DMS 273 (cell line): ENCODE results near the gene FHIT.
"Not testable (repeated sequence)": the region's sequence is repeated elsewhere in the genome, so short reads cannot be mapped to it uniquely, and the experiment has no call there.

Experiments
- DNase-seq: peaks from one replicate; lab custom pipeline; 2025; ENCODE audit not compliant: unreplicated experiment; lab: John Stamatoyannopoulos, UW

Gene FHIT

DNA sequence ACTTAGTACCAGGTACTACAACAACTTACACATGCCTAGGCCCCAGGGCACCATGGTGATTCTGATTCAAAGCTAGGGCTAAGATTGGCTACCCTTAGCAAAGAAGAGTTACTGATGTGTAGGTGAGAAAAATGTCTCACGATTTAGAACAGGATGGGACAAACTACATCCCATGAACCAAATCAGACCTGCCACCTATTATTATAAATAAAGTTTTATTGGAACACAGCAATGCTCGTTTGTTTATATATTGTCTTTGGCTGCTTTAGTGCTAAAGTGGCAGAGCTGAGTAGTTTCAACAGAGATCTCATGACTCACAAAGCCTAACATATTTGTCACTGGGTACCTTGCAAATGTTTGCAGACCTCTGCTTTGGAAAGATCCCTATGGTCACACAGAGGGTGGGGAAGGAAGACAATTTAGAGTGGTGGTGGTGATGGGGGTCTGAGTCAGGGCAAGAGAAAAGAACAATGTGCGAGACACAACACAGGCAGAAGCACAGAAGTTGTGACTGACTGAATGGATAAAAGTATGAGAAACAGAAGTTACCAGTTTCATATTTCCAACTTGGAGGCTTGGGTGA lies 1430.8 kb downstream of the FHIT start:
- no peak for DNase-seq

DNA sequence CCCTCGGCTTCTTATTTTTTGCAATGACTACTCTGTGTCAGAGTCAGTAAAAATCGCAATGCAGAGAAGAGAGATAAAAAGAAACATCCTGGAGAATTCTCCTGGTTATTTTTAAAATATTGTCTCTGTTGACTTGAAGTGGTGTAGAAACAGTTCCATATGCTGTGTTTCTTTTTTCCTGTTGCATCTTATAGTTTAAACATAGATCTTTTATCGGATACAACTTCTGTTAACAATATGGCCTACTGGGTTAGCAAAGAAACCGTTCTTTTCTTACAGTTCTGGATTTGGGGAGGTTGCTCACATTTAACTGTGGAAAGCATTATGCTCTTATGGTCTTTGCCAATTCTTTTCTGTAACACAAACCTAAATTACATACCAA lies 1432.3 kb downstream of the FHIT start:
- no peak for DNase-seq

DNA sequence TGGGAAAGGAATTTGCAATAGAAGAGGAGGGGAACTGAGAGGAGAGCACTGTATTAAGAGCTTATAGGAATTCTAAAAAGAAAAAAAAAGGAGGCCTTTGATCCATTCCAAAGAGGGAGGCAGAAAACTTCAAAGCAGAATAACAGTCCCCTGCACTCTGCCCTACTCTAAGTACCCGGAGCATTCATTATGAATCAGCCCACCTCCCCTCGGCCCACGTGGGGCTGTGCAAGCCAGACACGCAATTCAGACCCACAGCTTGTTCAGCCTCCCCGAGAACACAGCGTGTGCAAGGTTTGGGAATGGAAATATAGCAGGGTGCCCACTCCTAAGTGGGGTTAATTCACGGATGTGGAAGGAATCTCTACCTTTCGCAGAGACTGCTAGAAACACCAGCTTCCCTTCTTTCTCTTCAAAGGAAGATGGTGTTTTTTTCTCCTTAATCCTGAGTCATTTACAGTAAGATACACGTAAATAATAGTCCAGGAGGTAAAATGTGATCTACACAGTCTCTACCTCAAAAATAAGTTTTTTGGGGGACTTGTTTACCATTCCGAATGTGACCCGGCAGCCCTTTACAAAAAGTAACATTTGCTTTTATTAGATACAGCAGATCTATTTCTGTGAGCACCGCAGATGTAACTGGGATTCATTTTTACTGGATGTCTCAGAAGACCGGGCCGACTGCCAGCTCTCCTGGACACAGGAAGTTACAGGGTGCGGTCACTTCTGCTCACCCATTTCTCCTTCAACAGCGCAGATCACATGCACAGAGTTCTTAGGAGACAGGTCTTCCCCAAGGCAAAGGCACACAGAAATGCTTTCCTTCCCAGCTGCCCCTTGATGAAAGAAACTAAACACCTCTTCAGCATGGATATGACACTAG lies 1433.0 kb downstream of the FHIT start:
- DNase-seq: peak; percentile 52

DNA sequence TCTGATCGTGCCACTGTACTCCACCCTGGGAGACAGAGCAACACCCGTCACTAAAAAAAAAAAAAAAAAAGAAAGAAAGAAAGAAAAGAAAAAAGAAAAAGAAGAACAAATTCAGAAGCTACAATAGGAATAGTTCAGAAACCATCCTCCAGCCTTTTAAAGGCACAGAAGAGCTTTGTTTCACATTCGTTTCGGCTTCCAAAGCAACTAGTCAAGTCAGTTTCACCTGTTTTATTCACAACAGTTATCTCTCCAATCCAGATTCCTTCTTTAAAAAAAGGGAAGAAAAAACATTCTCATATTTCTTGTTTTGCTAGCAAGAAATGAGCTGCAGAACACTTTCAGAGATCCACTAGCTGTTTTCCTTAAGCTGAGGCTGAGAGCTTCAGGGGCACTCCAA lies 1433.7 kb downstream of the FHIT start:
- DNase-seq: peak; percentile 37

DNA sequence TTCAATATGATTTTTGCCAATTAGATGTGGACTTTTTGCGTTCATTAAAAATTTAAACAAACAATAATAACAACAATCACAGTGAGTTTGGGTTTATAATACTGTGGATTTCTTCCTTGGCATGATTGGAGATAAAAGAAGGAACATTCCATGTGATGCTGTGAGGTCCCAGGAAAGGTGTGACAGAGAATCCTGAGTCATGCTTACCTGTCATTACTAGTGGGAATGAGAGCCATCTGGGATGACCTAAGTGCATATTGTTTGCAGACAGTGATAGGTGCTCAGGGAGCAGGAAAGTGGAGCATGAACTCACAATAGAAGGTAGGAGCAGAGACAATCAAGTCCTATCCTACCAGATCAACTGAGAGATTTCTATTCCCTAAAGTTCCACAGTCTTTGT lies 1434.9 kb downstream of the FHIT start:
- peak; percentile 29 for DNase-seq

DNA sequence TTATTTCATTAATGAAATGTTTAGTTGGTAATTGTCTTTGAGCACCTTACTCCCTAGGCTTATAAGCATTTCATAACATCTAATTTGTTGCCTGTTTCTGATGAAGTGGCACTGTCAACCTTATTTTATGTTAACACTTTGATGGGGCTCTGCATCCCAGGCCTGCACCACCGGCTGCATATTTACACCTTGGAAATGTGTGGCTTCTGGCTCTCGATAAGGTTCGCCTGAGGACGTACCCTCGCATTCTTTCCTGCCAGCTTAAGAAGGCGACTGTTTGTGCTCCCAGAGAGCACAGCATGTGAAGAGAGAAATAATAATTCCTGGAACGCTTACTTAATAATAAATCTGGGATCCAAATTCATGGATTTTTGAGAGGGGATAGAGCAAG lies 1438.1 kb downstream of the FHIT start:
- DNase-seq: peak; percentile 12

DNA sequence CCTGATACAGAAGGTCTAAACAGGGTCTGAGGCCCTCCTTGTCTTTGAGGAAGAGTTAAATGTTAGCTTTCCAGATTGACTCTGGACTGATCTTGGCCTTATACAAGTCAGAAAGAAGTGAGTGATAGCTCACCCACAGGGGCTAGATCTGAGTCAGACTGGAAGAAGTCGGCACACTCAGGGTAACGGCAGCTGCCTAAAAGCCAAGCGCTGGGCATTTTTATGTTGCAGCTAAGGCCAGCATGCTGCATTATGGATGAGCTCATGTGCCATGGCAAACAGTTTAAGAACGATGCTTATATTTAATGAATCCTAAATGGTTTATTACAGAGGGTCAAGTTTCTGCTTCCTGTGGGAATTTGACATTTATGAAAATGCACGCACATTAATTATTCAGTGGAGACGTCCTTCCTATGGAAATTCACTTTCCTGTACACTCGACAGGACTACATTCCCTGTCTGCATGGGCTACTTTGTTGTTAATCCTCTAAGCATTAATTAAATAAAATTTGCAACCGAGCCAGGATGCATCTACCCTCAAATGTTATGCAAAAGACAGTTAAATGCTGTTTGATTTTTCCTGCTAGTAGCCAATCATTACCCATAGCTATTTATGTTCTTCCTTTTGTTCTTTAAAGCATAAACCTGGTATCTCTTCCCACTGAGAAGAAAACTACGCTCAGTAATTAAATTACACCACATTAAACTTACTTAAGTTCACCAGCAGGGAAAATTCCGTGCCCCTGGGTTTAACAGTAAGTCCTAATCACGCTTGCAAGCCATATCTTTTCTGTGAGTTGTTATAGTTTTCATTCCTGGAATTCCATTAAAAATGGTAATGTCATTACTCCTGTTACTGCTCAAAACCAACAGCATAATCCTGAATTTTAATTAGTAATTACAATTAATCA lies 1438.8 kb downstream of the FHIT start:
- peak; percentile 32 for DNase-seq

DNA sequence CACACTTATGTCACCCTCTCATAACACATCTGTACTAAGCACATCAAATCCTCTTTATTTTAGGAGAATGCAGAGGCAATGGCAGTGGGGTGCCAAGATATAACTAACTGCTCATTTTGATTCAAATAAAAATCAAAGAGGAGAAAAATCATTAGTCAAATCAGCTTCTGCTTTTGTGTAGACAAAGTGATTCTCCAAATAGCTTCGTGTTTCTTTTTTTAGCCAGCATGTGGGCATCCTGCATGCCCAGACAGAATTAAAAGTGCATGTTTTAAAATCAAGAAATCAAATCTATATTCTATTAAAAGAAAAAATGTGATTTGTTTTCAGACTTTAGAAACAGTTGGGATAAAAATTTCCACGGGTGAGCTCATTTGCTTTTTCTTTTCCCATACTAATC lies 1440.1 kb downstream of the FHIT start:
- DNase-seq: no peak

DNA sequence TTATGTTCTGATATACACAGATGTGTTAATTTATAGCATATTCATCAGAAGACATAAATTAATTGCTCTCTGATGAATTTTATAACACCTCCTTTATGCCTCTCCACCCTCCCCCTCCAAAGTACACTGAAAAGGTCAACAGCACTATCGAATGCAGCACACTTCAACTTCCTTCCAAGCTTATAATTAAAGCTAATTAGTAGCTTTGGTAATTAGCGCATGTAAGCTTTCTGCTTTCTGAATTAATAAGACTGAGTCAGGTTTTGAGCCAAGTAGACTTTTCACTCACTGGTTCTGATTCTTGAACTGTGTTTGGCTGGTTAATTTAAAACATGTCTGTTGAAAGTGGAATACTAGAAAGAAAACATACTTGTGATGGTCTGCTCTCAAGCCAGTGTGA lies 1440.6 kb downstream of the FHIT start:
- no peak for DNase-seq

DNA sequence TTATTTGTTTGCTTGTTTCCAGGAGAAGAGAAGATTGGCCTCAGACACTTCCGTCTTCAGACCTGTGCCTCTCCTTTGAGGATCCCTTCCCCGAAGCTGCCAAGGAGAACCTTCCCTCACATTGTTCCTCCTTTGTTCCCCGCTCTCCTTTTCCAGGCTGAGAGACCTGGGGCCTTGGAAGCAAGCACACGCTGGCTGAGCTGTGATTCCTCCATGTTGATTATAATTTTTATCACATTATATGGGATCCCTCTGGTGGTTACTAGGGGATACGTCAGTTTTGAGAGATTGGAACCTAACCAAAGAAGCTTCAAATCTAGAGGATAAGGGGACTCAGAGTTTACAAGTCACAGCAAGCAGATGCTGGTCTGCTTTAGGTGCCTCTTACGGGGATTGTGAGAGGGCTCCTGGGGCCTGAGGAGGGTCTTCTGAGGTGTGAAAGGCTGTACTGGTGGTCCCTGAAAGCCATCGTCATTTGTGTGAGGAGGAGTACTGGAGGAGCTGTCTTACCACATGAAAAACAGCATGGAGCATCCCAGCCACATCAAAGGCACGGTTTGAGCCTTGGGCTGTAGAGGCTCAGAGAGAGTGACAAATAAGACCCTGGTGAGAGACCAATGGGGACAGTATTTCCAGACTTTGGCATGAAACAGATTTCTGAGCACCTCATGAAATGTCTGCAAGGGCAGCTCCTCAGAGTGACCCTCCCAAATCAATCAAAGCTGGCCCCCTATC lies 1441.4 kb downstream of the FHIT start:
- peak; percentile 74 for DNase-seq

DNA sequence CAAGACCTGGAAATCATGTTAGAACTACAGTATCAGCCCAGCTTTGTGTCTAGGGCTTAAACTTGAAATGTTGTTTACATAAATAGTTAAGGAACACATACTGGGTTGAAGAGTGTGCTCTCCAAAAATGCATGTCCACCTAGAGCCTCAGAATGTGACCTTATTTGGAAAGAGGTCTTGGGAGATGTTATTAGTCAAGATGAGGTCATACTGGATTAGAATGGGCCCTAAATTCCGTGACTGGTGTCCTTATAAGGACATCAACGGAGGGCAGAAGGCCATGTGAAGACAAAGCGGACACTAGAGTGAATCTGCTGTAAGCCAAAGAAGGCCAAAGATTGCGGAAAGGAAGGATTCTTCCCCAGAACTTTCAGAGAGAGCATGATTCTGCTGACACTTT lies 1442.2 kb downstream of the FHIT start:
- DNase-seq: peak; percentile 21

DNA sequence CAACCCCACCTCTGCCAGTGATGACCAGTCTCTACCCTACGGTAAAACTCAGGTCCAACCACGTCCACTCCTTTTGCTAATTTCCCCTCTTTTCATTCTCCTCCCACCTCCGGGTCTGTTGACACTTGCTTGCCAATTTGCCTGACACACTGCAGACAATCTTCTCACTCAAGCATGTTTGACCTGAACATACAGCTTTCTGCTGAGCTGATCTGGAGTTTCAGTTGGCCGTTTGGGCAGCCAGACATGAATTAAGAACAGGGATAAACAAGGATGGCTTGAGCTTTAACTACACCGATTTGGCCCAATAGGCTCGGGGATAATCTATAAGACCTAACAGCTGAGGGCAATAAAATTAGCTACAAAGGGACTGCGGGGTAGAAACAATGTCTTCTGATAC lies 1442.8 kb downstream of the FHIT start:
- no peak for DNase-seq

DNA sequence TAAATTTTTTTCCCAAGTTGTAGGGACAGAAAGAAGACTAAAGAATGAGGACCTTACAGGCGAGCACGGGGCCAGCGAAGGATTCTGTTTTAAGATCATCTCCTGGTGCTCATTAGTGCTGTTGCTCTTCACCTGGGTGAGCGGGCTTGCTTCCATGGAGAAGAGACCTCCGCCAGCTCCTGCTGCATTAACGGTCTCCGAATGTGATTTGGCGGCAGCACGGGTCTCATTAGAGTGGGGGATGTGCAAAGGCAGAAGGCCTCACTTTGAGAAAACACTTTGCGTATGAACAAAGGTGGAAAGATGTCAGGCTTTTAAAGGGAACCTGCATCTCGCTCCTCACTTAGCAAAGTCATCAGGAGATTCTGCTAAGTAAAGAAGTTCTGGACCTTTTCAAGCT lies 1448.0 kb downstream of the FHIT start:
- no peak for DNase-seq

DNA sequence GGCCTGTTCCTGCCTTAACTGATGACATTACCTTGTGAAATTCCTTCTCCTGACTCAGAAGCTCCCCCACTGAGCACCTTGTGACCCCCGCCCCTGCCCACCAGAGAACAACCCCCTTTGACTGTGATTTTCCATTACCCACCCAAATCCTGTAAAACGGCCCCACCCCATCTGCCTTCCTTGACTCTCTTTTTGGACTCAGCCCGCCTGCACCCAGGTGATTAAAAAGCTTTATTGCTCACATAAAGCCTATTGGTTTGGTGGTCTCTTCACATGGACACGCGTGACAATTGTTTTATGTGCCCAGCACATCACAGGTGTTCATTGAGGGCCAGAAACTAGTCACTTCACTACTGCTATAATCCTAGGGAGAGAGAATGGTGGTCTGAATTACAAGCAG lies 1448.8 kb downstream of the FHIT start:
- not testable (repeated sequence) for DNase-seq

DNA sequence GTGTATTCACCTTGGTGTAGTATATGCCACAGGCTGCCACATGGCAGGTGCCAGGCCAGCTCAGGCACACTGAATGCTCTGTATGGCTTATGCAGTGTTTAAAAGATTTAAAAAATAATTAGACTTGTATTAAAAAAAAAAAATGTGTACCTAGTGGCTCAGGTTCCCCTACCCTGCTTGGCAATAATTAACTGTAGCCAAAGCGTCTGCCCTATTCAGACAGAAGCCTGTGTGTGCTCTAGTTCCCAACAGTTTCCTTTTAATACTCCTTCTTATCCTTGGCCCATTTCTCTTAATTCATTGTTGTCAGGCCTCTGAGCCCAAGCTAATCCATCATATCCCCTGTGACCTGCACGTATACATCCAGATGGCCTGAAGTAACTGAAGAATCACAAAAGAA lies 1449.2 kb downstream of the FHIT start:
- DNase-seq: no peak

DNA sequence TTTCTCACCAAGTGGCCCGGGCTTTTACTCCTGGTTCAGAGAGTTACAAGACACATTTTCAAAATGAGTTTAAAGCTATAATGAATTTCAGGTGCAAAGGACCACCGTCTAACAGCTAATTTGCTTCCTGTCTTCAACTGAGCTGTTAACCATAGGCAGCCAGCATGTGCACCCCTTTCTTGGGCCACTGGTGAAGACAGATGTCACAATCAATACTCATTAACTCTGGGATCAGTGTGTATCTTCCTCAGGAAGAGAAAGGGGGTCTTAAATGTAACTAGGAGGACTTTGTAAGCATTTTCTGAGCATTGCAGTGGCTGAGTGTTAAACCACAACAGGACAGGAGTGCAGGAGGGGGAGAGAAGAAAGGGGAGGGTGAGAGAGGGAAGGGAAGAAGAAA lies 1450.8 kb downstream of the FHIT start:
- DNase-seq: no peak

DNA sequence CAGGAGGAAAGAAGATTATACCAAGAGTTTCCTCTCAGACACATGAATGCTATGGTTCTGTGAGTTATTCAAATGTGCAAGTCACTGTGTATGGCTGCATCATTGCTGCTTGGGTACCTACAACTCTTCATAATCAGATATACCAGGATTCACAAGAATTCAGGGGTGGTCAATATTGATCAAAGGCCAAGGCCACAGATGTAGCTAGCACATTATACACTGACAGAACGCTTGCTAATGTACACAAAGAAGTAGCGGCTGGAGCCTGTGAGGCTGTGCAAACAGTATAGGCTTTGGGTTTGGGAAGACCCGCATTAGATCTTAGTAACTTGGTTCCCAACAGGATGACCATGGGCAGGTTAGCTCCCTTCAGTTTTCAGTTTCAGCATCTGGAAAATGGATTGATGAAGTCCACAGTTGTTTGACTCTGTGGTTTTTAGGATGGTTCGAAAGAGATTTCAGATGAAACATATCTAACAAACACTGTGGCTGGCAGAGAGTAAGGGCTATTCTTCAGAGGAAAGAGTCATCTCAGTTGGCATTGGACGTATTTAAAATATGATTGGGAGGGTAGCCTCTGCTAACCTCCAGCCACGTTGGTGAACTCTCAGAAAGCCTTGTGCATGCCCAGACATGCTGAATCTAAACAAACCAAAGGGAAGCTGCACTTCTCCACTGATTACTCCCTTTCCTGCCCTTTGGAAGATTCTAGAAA lies 1452.7 kb downstream of the FHIT start:
- DNase-seq: no peak

DNA sequence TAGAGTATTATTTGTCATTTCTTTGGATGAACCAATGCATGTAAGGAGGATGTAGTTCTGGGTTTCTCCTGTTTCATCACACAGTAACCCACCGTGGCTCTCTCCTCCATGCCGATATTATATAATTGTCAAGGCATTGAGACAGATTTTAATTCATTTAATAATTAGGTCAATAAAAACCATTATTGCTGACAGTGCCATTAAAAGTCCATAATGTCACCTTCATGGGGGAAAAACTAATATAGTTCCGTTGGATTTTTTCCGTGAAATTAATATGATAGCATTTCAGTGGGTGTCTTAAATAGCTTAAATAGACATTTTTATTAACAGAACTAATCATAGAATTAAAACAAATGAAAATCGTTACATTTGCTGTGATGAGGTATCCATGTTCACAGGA lies 1453.7 kb downstream of the FHIT start:
- no peak for DNase-seq

DNA sequence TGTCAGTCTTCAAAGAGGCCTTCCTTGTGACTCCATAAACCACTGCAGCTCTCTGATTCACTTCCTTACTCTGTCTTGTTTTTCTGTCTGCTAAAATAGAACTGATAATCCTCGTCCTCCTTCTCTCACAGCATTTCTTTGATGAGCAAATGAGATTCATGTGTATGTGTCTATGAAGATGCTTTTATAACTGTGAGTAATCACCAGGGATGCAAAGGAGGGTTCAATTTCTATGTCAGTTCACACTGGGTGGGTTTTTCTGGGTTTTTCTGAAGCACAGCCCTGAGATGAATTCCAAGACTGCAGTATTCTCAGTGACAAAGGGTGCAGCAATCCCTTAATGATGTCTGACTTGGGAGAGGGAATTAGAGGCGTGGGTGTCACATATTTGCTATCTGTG lies 1454.8 kb downstream of the FHIT start:
- no peak for DNase-seq

DNA sequence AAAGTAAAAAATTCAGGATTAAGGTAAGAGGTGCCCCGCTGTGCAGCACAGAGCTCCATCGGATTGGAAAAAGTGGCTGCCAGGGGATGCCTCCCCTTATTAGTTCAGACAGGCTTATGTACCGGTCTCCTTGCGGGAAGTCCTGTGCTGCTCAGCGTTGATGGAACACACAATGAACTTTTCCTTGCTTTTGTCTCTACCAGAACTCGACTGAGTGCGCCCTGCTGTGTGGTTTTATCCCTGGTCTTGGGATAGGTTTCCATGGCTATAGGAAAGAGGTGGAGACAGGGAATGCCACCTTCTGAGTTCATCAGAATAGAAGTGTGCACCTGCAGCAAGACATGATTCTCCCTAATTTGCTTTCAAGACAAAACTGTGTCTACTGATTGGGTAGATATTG lies 1455.5 kb downstream of the FHIT start:
- no peak for DNase-seq
